Activated T-helper 2 cell treated with anti-CD3 and anti-CD28 coated beads, Interferon-gamma antibody, Interleukin-2, Interleukin-4, amounts not matched to agents 10 μg/mL and 5 μg/mL and 100 μg/mL, durations not matched to agents 14 hours and 24 hours and 36 hours (primary cell): ENCODE data around the gene CHD1L. TPM values are rescaled to one million over a fixed set of nuclear protein-coding genes. Genes with fewer than 3 reads are reported as not detected.
"Not testable (repeated sequence)": the region's sequence is repeated elsewhere in the genome, so short reads cannot be mapped to it uniquely, and the experiment has no call there.

Experiments used
- DNase-seq: peaks from one replicate; pipeline ENCODE4 v3.0.0; 2021; ENCODE audit warnings: low spot score
- H3K27ac Mint-ChIP-seq: one replicate; pipeline ENCODE4 v1.8.0; 2021; ENCODE audit warnings: mixed read lengths
- H3K27me3 Mint-ChIP-seq: one replicate; pipeline ENCODE4 v1.8.0; 2021; ENCODE audit warnings: low read depth, mixed read lengths
- H3K36me3 Mint-ChIP-seq: one replicate; pipeline ENCODE4 v1.8.0; 2021; ENCODE audit warnings: low read depth, mixed read lengths
- H3K4me1 Mint-ChIP-seq: one replicate; pipeline ENCODE4 v1.8.0; 2021; ENCODE audit warnings: low read depth, mixed read lengths
- H3K4me3 Mint-ChIP-seq: one replicate; pipeline ENCODE4 v1.8.0; 2021; ENCODE audit warnings: low read depth, mild to moderate bottlenecking, moderate library complexity, mixed read lengths
- H3K9me3 Mint-ChIP-seq: one replicate; pipeline ENCODE4 v1.8.0; 2021; ENCODE audit warnings: mixed read lengths
- intact Hi-C: fragments of 100-400 bp; cut with micrococcal nuclease; formaldehyde crosslinking; loops from one replicate; pipeline ENCODE4 v1.15.1; 2023
- total RNA-seq: library from RNA; stranded (reverse); gene quantifications from 2 replicates; pipeline ENCODE4 v1.2.3, GENCODE V29; 2022

The CHD1L gene
- 76.6 and 86.0 TPM in 2 replicates for total RNA-seq

GRCh38 chr1:147242449-147243227, at the start of gene CHD1L:
CHD1L (plus strand) TSS chr1:147242684; CDS start chr1:147242704, 20 bp downstream.
- Mint-ChIP-seq H3K36me3 (peaks cover 22% of the 10 kb centered on the region), H3K27ac (peak within 1 kb of the TSS; percentile 79), H3K27me3 (peaks cover 11% of the 10 kb centered on the region), H3K9me3 (no peaks in the 10 kb centered on the region), H3K4me1 (peaks cover 38% of the 10 kb centered on the region), H3K4me3 (peak within 1 kb of the TSS; percentile 91)
- peak; percentile 92 for DNase-seq
- intact Hi-C loops: loop anchor here (1.0 kb wide), 2 partner anchors 70 to 158 kb away; partner anchors contain the start of gene PRKAB2

- H3K9me3 Mint-ChIP-seq, H3K4me3 Mint-ChIP-seq, H3K27me3 Mint-ChIP-seq, intact Hi-C loops, DNase-seq, H3K36me3 Mint-ChIP-seq, H3K27ac Mint-ChIP-seq, H3K4me1 Mint-ChIP-seq: not testable (repeated sequence)
These were observed 45.2 kb upstream of the CHD1L start for GRCh38 chr1:147197324-147197723.

GRCh38 chr1:147201276-147201675, 41.2 kb upstream of the CHD1L start:
- Mint-ChIP-seq H3K4me3 (no peak overlapping the region), H3K4me1 (peaks cover 4% of the 10 kb centered on the region), H3K36me3 (no peaks in the 10 kb centered on the region), H3K27ac (no peak overlapping the region), H3K9me3 (no peaks in the 10 kb centered on the region), H3K27me3 (peaks cover 2% of the 10 kb centered on the region)
- no peak for DNase-seq
- intact Hi-C loops: no loop called here

DNA sequence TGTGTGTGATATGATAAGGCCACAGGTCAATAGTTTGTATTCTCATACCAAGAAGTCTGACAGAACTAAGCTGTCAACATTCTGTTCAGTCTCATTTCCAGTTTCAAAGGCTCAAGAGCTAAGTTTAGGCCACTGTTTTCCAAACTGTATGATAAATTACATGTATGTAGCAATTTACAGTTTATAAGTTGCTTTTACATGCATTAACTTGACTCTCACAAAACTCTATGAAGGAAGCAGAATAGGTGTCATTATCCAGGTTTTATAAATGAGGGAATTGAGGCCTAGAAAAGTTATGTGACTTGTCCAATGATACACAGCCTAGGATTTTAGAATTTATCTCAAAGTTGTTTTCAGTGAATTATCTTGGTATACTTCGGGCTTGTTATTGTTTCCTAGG, 40.7 kb upstream of the CHD1L start:
- intact Hi-C loops: no loop called here
- H3K27me3 Mint-ChIP-seq: no peaks in the 10 kb centered on the region
- peaks cover 4% of the 10 kb centered on the region for H3K4me1 Mint-ChIP-seq
- no peaks in the 10 kb centered on the region for H3K36me3 Mint-ChIP-seq
- H3K27ac Mint-ChIP-seq: no peak overlapping the region
- no peak overlapping the region for H3K4me3 Mint-ChIP-seq
- no peak for DNase-seq
- H3K9me3 Mint-ChIP-seq: no peaks in the 10 kb centered on the region

DNA sequence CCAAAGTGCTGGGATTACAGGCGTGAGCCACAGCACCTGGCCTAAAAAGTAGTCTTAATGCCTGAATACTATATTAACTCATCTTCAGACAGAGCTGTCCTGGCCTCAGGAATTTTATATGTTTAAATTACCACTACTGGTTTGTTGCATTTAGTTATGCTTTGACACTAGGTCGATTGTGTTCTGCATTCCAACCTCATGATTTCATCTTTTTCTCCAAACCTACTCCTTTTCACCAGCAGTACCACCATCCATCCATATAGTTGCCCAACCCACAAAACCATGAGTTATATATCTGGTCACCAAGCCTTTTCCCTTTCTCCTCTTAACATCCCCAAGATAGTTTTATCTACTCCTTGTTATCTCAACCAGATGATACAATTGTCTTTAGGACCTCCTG, 39.9 kb upstream of the CHD1L start:
- Mint-ChIP-seq H3K4me3 (no peak overlapping the region), H3K27ac (no peak overlapping the region), H3K27me3 (no peaks in the 10 kb centered on the region), H3K9me3 (no peaks in the 10 kb centered on the region), H3K36me3 (no peaks in the 10 kb centered on the region), H3K4me1 (peaks cover 4% of the 10 kb centered on the region)
- intact Hi-C loops: no loop called here
- no peak for DNase-seq

- DNase-seq: no peak
- Mint-ChIP-seq H3K4me3 (no peak overlapping the region), H3K36me3 (no peaks in the 10 kb centered on the region), H3K4me1 (peaks cover 4% of the 10 kb centered on the region), H3K27ac (no peak overlapping the region), H3K9me3 (no peaks in the 10 kb centered on the region), H3K27me3 (no peaks in the 10 kb centered on the region)
- intact Hi-C loops: no loop called here
These were observed 38.4 kb upstream of the CHD1L start for GRCh38 chr1:147204080-147204479.

DNA sequence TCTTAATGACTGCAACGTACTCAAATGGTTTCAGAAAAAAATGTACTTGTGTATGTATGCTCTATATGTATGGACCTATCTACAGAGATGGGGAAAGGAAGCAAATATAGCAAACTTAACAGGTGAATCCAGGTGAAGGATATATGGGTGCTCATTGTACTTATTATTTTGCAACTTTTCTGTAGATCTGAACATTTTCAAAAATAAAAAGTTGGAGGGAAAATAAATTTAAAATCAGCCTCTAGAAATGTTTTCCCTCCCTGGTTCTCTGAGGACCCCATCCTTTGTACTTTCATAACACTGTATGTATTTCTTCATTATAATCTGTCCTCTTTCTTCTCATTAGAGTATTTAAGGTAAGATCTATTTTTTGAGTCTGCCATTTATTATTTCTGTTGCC, 35.3 kb upstream of the CHD1L start:
- peaks cover 2% of the 10 kb centered on the region for H3K27me3 Mint-ChIP-seq
- no peaks in the 10 kb centered on the region for H3K36me3 Mint-ChIP-seq
- no peaks in the 10 kb centered on the region for H3K9me3 Mint-ChIP-seq
- no peaks in the 10 kb centered on the region for H3K4me1 Mint-ChIP-seq
- no peak for DNase-seq
- intact Hi-C loops: no loop called here
- H3K27ac Mint-ChIP-seq: no peak overlapping the region
- no peak overlapping the region for H3K4me3 Mint-ChIP-seq

- no peak for DNase-seq
- Mint-ChIP-seq H3K27me3 (peaks cover 5% of the 10 kb centered on the region), H3K36me3 (no peaks in the 10 kb centered on the region), H3K9me3 (no peaks in the 10 kb centered on the region), H3K27ac (no peak overlapping the region), H3K4me3 (no peak overlapping the region), H3K4me1 (no peaks in the 10 kb centered on the region)
- intact Hi-C loops: no loop called here
These were observed 33.9 kb upstream of the CHD1L start for GRCh38 chr1:147208619-147209018.

- peaks cover 10% of the 10 kb centered on the region for H3K27me3 Mint-ChIP-seq
- H3K4me1 Mint-ChIP-seq: no peaks in the 10 kb centered on the region
- no peak for DNase-seq
- no peaks in the 10 kb centered on the region for H3K9me3 Mint-ChIP-seq
- no peak overlapping the region for H3K4me3 Mint-ChIP-seq
- H3K27ac Mint-ChIP-seq: no peak overlapping the region
- intact Hi-C loops: no loop called here
- no peaks in the 10 kb centered on the region for H3K36me3 Mint-ChIP-seq
These were observed 32.4 kb upstream of the CHD1L start for GRCh38 chr1:147209825-147210821.

DNA sequence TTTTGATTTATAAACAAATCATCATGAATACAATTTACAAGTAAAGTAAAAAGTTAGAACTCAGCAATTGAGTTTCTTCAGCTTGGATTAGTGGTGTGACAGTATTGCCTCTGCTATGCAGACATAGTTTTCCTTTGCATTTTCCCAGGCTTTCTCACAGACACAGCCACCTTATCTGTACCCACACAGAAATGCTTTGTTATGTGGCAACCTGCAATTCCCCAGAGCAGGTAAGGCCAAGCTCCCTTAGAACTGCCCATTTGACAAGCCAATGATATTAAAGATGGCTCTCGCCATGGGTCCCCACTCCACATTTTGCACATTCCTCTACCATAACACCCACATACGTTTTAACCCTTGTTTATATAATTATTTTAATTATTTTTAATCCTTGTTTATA, 31.5 kb upstream of the CHD1L start:
- Mint-ChIP-seq H3K4me3 (no peak overlapping the region), H3K27ac (no peak overlapping the region), H3K4me1 (no peaks in the 10 kb centered on the region), H3K36me3 (no peaks in the 10 kb centered on the region), H3K9me3 (no peaks in the 10 kb centered on the region), H3K27me3 (peaks cover 12% of the 10 kb centered on the region)
- DNase-seq: no peak
- intact Hi-C loops: no loop called here

- no peak overlapping the region for H3K27ac Mint-ChIP-seq
- H3K4me3 Mint-ChIP-seq: no peak overlapping the region
- H3K36me3 Mint-ChIP-seq: no peaks in the 10 kb centered on the region
- no peak for DNase-seq
- intact Hi-C loops: no loop called here
- H3K9me3 Mint-ChIP-seq: no peaks in the 10 kb centered on the region
- peaks cover 13% of the 10 kb centered on the region for H3K27me3 Mint-ChIP-seq
- no peaks in the 10 kb centered on the region for H3K4me1 Mint-ChIP-seq
These were observed 30.9 kb upstream of the CHD1L start for GRCh38 chr1:147211577-147211976.

DNA sequence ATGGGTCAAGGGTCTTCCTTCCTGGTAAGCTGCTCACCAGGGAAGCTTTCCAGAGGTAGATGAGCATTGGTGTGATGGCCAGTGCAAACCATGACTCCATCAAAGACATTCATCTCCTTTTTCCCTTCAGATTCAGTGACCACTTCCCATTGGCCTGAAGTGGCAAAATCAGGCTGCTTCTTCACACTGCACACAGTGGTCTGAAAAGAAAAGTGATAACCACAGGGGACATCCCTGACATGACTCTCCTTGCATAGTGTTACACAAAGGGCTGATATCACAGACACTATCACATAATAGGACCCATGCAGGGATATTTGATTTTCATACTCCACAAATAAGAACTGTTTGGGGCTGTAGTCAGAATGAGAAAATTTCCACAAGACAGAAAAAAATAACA, 29.2 kb upstream of the CHD1L start:
- Mint-ChIP-seq H3K4me3 (no peak overlapping the region), H3K9me3 (no peaks in the 10 kb centered on the region), H3K27ac (no peak overlapping the region), H3K27me3 (peaks cover 13% of the 10 kb centered on the region), H3K36me3 (no peaks in the 10 kb centered on the region), H3K4me1 (no peaks in the 10 kb centered on the region)
- intact Hi-C loops: no loop called here
- DNase-seq: no peak

DNA sequence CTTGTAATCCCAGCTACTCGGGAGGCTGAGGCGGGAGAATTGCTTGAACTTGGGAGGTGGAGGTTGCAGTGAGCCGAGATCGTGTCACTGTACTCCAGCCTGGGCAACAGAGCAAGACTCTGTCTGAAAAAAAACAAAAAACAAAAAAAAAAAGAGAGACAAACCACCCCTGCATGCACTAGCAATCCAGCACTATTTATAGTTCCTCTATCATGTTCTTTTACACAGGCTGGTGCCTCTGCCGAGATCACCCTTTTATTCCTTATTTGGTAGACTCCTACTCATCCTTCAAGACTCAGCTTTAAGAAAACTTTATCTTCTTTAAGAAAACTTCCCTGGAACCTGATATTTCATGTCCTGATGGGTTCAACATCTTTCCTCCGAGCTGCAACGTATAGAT, 28.2 kb upstream of the CHD1L start:
- intact Hi-C loops: no loop called here
- no peak overlapping the region for H3K4me3 Mint-ChIP-seq
- no peak for DNase-seq
- peaks cover 17% of the 10 kb centered on the region for H3K27me3 Mint-ChIP-seq
- H3K4me1 Mint-ChIP-seq: no peaks in the 10 kb centered on the region
- H3K36me3 Mint-ChIP-seq: no peaks in the 10 kb centered on the region
- no peak overlapping the region for H3K27ac Mint-ChIP-seq
- H3K9me3 Mint-ChIP-seq: no peaks in the 10 kb centered on the region
